Measurements from ENCODE around the gene PMP22. TPM values are rescaled to one million over a fixed set of nuclear protein-coding genes. Genes with fewer than 3 reads are reported as not detected.

The PMP22 gene
- total and polyA plus RNA-seq, 2 donors (not counting 3 experiments of a cell fraction or from before 2014, with no cell fraction given), result 67.2 to 103 TPM

GRCh38 chr17:15274017-15274416 is 8.9 kb upstream of the PMP22 start:
- Histone ChIP-seq H4K20me1 (replicated peaks; ENCODE audit: control insufficient read depth, extremely low read depth, insufficient read depth, low read length) (no peaks in the 10 kb centered on the region), H3K4me1 (ENCODE audit: control insufficient read depth, extremely low read depth, insufficient read depth, low read length) (no peaks in the 10 kb centered on the region), H3K9me1 (replicated peaks; ENCODE audit: control insufficient read depth, extremely low read depth, insufficient read depth, low read length) (no peaks in the 10 kb centered on the region), H3K27ac (ENCODE audit: insufficient read depth, low read depth, low read length) (no peak overlapping the region), H2AFZ (ENCODE audit: low read depth, low read length) (no peak overlapping the region), H3K9ac (replicated peaks; ENCODE audit: extremely low read depth, insufficient read depth, low read length) (no peak overlapping the region), H3K36me3 (ENCODE audit: control insufficient read depth in 2 of 2, extremely low read depth in 1 of 2, insufficient read depth in 2 of 2, low read length in 2 of 2) (no peaks in the 10 kb centered on the region), H3K79me2 (ENCODE audit: control insufficient read depth, insufficient read depth, low read length) (no peaks in the 10 kb centered on the region), H3K4me2 (ENCODE audit: insufficient read depth, low read length) (no peak overlapping the region), H3K9me3 (replicated peaks; ENCODE audit: control insufficient read depth, insufficient read depth, low read length) (no peaks in the 10 kb centered on the region), H3K4me3 (replicated peaks in 1 of 3; ENCODE audit: insufficient read depth in 1 of 3, low read depth in 1 of 3, low read length in 3 of 3) (no peak overlapping the region), H3K27me3 (ENCODE audit: control insufficient read depth in 2 of 2, insufficient read depth in 2 of 2, low read length in 2 of 2) (peaks cover 0 to 2% of the 10 kb centered on the region in 2 experiments)
- intact Hi-C loops (cut with micrococcal nuclease) (no loop called here), dilution Hi-C loops (cut with MboI; ENCODE audit: extremely low pct_ligation_motif_present, low sequenced_read_pairs) (no loop called here)
- ChIA-PET CTCF (no interaction called here), POLR2A (no interaction called here)
- DNase-seq (ENCODE audit: low read depth, low spot score) (no peak), FAIRE-seq (no peak)
- BruUV-seq (replicated peaks), result no TSS peak
- TF ChIP-seq CTCF (IDR thresholded peaks at IDR 0.05; ENCODE audit: extremely low read depth in 1 of 2, insufficient read depth in 1 of 2, low read depth in 1 of 2, low read length in 2 of 2) (no peak), FOS (IDR thresholded peaks at IDR 0.05; ENCODE audit: borderline replicate concordance, insufficient read depth, low read length) (no peak), MYC (IDR thresholded peaks at IDR 0.05; ENCODE audit: low read depth, low read length) (no peak), EZH2 (IDR thresholded peaks at IDR 0.05; ENCODE audit: borderline replicate concordance, low read depth, low read length, severe bottlenecking) (no peak), POLR2AphosphoS5 (IDR thresholded peaks at IDR 0.05; ENCODE audit: insufficient read depth, low read depth, low read length) (no peak), GATA2 (IDR thresholded peaks at IDR 0.05; ENCODE audit: insufficient read depth, insufficient read length, low read depth, low read length) (no peak), MAX (IDR thresholded peaks at IDR 0.05; ENCODE audit: insufficient read depth, insufficient read length) (no peak), POLR2A (IDR thresholded peaks at IDR 0.05; ENCODE audit: low read depth, low read length) (no peak), JUN (IDR thresholded peaks at IDR 0.05; ENCODE audit: borderline replicate concordance, insufficient read depth, insufficient read length, low read depth) (no peak)
